Tibial nerve (tissue), 3 donors: ENCODE measurements around the gene CMSS1.

ENCODE experiments used
- CTCF ChIP-seq, 5 experiments: fragments of 200-600 bp in 3 of 5; fragments of 450-650 bp in 2 of 5; sonication (generic) in 3 of 5; IDR thresholded peaks; one replicate each; pipeline ENCODE4 v1.5.1; 2016 to 2019; ENCODE audit warnings: antibody characterized with exemption in 5 of 5, mild to moderate bottlenecking in 3 of 5, moderate library complexity in 2 of 5
- POLR2A ChIP-seq, 2 donors: fragments of 450-650 bp; IDR thresholded peaks; one replicate each; pipeline ENCODE4 v1.6.1; 2017; ENCODE audit warnings: antibody characterized with exemption in 2 of 2, mild to moderate bottlenecking in 2 of 2, moderate library complexity in 2 of 2

- TF ChIP-seq CTCF (IDR thresholded peaks at IDR 0.05) = no peak
- TF ChIP-seq POLR2A (IDR thresholded peaks at IDR 0.05) = no peak
Observed at GRCh38 chr3:100075196-100075595, 257.5 kb downstream of the CMSS1 start.
